ENCODE measurements around the gene APOH.
A peak's percentile ranks its signal among the peaks of the same experiment; 100 is the strongest.

Gene APOH

DNA sequence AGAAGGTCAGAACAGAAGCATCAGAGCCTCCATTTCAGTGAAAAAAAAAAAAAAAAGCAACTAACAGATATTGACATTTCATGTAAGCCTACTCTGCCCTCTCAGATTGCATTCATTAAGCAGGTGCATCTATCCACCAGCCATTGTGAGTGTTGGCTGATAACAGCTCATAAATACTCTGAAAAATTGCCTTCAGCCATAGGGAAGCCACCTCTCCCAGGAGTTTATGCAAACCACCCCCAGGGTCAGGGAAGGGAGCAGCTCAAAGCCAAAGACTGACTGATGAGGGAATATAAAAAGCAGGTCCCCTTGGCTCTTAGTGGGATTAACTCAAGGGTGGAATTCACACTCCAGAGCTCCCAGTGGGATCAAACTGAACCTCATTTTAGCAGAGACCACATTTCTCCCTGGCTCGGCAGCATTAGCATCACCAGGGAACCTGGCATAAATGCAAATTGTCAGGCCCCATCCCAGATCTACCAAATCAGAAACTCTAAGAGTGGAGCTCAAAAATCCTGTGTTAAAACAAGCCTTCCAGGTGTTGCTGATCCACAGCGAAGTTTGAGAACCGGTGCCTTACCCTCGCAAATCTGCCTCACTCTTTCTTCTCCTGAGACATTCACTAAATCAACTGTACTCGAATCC, 14.2 kb downstream of the APOH start:
- H2AK5ac ChIP-seq (ENCODE audit: low read length), result no peak overlapping the region
- no peak for DNase-seq

DNA sequence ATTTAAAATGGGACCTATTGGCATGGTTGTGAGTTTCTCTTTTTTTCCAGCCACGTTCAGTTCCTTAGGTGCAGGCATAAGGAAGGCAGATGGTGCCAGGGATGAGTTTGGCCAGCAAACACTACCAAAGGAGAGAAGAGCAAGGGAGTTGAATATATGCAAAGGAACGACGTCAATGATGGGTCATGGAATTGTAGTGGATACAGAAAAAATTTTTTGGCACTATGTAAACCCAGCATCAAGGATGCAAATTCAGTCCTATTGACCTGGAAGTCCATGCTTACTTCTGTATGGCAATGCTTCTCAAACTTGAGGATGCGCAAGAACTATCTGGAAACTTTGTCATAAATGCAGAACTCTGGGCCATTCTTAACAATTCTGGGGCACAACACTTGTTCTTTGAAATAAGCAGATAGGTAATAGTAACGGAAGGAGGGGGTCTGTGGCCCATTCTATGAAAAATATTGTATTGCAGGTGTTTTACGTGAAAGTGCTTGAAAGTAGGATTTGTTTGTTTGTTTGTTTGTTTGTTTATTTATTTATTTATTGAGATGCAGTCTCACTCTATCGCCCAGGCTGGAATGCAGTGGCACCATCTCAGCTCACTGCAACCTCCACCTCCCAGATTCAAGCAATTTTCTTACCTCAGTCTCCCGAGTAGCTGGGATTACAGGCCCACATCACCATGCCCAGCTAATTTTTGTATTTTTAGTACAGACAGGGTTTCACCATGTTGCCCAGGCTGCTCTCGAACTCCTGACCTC, 18.0 kb downstream of the APOH start:
- Histone ChIP-seq H3K4me3 (ENCODE audit: low read length) (no peak overlapping the region), H3K79me2 (ENCODE audit: control insufficient read depth, insufficient read depth, low read length) (no peaks in the 10 kb centered on the region), H3K27ac (ENCODE audit: low read depth, low read length) (no peak overlapping the region), H3K9ac (ENCODE audit: low read length) (no peak overlapping the region), H2BK5ac (ENCODE audit: low read length) (no peak overlapping the region), H3K18ac (ENCODE audit: low read length) (no peak overlapping the region), H3K27me3 (ENCODE audit: insufficient read depth, low read length, poor library complexity) (no peaks in the 10 kb centered on the region), H3K36me3 (ENCODE audit: control insufficient read depth, insufficient read depth, low read length) (no peaks in the 10 kb centered on the region), H3K56ac (ENCODE audit: low read length) (no peak overlapping the region), H4K5ac (ENCODE audit: low read length) (no peak overlapping the region), H2AK5ac (ENCODE audit: low read length) (no peak overlapping the region), H3K4me2 (ENCODE audit: low read length) (no peak overlapping the region), H2BK120ac (ENCODE audit: low read depth, low read length) (no peak overlapping the region), H3K4ac (ENCODE audit: low read depth, low read length) (no peak overlapping the region), H2BK15ac (replicated peaks; ENCODE audit: low read depth) (no peak overlapping the region), H4K8ac (ENCODE audit: low read depth, low read length) (no peak overlapping the region), H3K4me1 (ENCODE audit: control insufficient read depth, low read depth, low read length) (no peaks in the 10 kb centered on the region), H3K79me1 (ENCODE audit: low read length) (no peaks in the 10 kb centered on the region), H3K23ac (ENCODE audit: low read length) (no peak overlapping the region)
- WGBS (ENCODE audit: extremely low coverage, insufficient coverage, low lambda C conversion rate), result 100% methylated on average over 1 of the region's 9 CpGs
- DNase-seq, result no peak

More for the DNA sequence above, 14.2 kb downstream of the APOH start:
- H3K79me1 ChIP-seq (ENCODE audit: low read length), result no peaks in the 10 kb centered on the region
- no peak overlapping the region for H3K4me3 ChIP-seq (ENCODE audit: low read length)
- no peak overlapping the region for H2BK15ac ChIP-seq (replicated peaks; ENCODE audit: low read depth)
- H4K8ac ChIP-seq (ENCODE audit: low read depth, low read length), result no peak overlapping the region
- no peak overlapping the region for H3K9ac ChIP-seq (ENCODE audit: low read length)
- no peak overlapping the region for H2BK5ac ChIP-seq (ENCODE audit: low read length)
- H3K4me1 ChIP-seq (ENCODE audit: control insufficient read depth, low read depth, low read length), result no peaks in the 10 kb centered on the region
- no peak overlapping the region for H3K18ac ChIP-seq (ENCODE audit: low read length)
- WGBS (ENCODE audit: extremely low coverage, insufficient coverage, low lambda C conversion rate), result no CpG with 5 or more reads among the region's 5 CpGs
- H2BK120ac ChIP-seq (ENCODE audit: low read depth, low read length), result no peak overlapping the region
- no peak overlapping the region for H3K56ac ChIP-seq (ENCODE audit: low read length)
- no peaks in the 10 kb centered on the region for H3K27me3 ChIP-seq (ENCODE audit: insufficient read depth, low read length, poor library complexity)
- H3K79me2 ChIP-seq (ENCODE audit: control insufficient read depth, insufficient read depth, low read length), result no peaks in the 10 kb centered on the region
- H3K4ac ChIP-seq (ENCODE audit: low read depth, low read length), result no peak overlapping the region
- no peak overlapping the region for H4K5ac ChIP-seq (ENCODE audit: low read length)
- no peak overlapping the region for H3K27ac ChIP-seq (ENCODE audit: low read depth, low read length)
- no peak overlapping the region for H3K23ac ChIP-seq (ENCODE audit: low read length)
- H3K4me2 ChIP-seq (ENCODE audit: low read length), result no peak overlapping the region
- no peaks in the 10 kb centered on the region for H3K36me3 ChIP-seq (ENCODE audit: control insufficient read depth, insufficient read depth, low read length)

DNA sequence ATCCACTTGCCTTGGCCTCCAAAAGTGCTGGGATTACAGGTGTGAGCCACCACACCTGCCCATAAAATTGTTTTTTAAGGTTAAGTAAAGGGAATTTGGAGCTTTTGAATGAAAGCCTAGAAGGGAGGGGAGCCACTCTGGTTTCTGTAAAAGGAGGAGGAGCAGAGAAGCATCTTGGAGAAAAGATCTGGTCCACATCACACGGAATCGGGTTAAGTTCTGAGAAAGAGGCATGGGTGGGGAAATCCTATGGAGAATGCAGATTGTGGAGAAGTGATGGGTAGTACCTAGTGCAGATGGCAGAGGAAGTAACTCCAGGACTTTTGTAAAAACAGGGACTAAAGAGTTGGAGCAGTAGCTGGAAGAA, 19.0 kb downstream of the APOH start:
- no peak overlapping the region for H3K9ac ChIP-seq (ENCODE audit: low read length)
- H3K79me1 ChIP-seq (ENCODE audit: low read length), result no peaks in the 10 kb centered on the region
- WGBS (ENCODE audit: extremely low coverage, insufficient coverage, low lambda C conversion rate), result no CpG with 5 or more reads among the region's 2 CpGs
- no peak overlapping the region for H4K5ac ChIP-seq (ENCODE audit: low read length)
- H3K4me3 ChIP-seq (ENCODE audit: low read length), result no peak overlapping the region
- no peak overlapping the region for H3K18ac ChIP-seq (ENCODE audit: low read length)
- H2BK5ac ChIP-seq (ENCODE audit: low read length), result no peak overlapping the region
- no peaks in the 10 kb centered on the region for H3K79me2 ChIP-seq (ENCODE audit: control insufficient read depth, insufficient read depth, low read length)
- H2AK5ac ChIP-seq (ENCODE audit: low read length), result no peak overlapping the region
- no peak overlapping the region for H4K8ac ChIP-seq (ENCODE audit: low read depth, low read length)
- DNase-seq, result no peak
- H3K23ac ChIP-seq (ENCODE audit: low read length), result no peak overlapping the region
- no peak overlapping the region for H2BK15ac ChIP-seq (replicated peaks; ENCODE audit: low read depth)
- H3K4me1 ChIP-seq (ENCODE audit: control insufficient read depth, low read depth, low read length), result no peaks in the 10 kb centered on the region
- H3K27ac ChIP-seq (ENCODE audit: low read depth, low read length), result no peak overlapping the region
- no peak overlapping the region for H3K4me2 ChIP-seq (ENCODE audit: low read length)
- H3K36me3 ChIP-seq (ENCODE audit: control insufficient read depth, insufficient read depth, low read length), result no peaks in the 10 kb centered on the region
- H2BK120ac ChIP-seq (ENCODE audit: low read depth, low read length), result no peak overlapping the region
- no peaks in the 10 kb centered on the region for H3K27me3 ChIP-seq (ENCODE audit: insufficient read depth, low read length, poor library complexity)
- H3K56ac ChIP-seq (ENCODE audit: low read length), result no peak overlapping the region
- no peak overlapping the region for H3K4ac ChIP-seq (ENCODE audit: low read depth, low read length)

DNA sequence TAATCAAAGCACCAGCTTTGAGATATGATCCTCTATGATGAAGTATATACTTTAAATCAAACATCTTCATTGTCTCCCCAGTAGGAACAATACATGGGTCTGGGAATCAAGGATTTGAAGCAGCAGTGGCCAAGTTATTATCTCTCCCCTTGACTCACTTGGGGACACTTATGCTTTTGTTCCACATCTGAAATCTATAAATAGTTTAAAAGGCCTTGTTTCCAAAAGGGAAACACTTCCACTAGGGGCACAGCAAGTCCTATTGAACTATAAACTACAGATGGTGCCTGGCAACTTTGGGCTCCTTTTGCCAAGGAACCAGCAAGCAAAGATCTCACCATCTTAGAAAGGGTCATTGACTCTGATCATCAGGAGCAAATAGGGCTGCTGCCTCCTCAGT, 21.3 kb downstream of the APOH start:
- Histone ChIP-seq H3K23ac (ENCODE audit: low read length) (no peak overlapping the region), H2AK5ac (ENCODE audit: low read length) (no peak overlapping the region), H4K8ac (ENCODE audit: low read depth, low read length) (no peak overlapping the region), H2BK15ac (replicated peaks; ENCODE audit: low read depth) (no peak overlapping the region), H3K79me2 (ENCODE audit: control insufficient read depth, insufficient read depth, low read length) (no peaks in the 10 kb centered on the region), H3K4me3 (ENCODE audit: low read length) (no peak overlapping the region), H3K9ac (ENCODE audit: low read length) (no peak overlapping the region), H3K56ac (ENCODE audit: low read length) (no peak overlapping the region), H3K36me3 (ENCODE audit: control insufficient read depth, insufficient read depth, low read length) (no peaks in the 10 kb centered on the region), H3K27ac (ENCODE audit: low read depth, low read length) (no peak overlapping the region), H3K18ac (ENCODE audit: low read length) (no peak overlapping the region), H2BK120ac (ENCODE audit: low read depth, low read length) (no peak overlapping the region), H4K5ac (ENCODE audit: low read length) (no peak overlapping the region), H3K27me3 (ENCODE audit: insufficient read depth, low read length, poor library complexity) (no peaks in the 10 kb centered on the region), H2BK5ac (ENCODE audit: low read length) (no peak overlapping the region), H3K79me1 (ENCODE audit: low read length) (no peaks in the 10 kb centered on the region), H3K4me1 (ENCODE audit: control insufficient read depth, low read depth, low read length) (no peaks in the 10 kb centered on the region), H3K4ac (ENCODE audit: low read depth, low read length) (no peak overlapping the region), H3K4me2 (ENCODE audit: low read length) (no peak overlapping the region)
- DNase-seq, result no peak

DNA sequence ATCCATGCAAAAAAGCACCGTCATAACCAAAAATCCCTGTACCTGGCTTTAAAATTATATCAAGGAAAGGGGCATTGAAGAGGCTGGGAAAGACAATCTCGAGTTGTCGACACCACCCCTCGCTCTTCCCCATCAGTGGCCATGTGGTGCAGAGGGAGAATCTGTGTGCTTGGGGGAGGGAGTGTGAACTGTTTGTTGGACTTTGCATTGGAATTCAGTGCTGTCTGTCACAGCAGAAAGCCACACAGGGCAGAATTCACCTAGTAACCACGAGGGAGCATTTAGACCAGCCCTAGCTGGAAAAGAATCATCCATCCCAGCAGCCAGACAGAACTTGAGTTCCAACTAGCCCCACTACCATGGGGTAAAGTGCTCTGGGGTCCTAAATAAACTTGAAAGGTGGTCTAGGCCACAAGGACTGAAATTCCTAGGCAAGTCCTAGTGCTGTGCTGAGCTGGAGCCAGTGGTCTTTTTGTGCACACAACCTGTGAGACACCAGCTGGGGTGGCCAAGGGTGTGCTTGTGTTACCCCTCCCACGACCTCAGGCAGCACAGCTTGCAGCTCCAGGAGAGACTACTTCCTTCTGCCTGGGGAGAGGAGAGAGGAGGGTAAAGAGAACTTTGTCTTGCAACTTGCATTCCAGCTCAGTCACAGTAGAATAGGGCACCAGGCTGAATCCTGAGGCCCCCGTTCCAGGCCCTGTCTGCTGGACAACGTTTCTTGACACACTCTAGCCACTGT, 25.8 kb downstream of the APOH start:
- no peaks in the 10 kb centered on the region for H3K79me2 ChIP-seq (ENCODE audit: control insufficient read depth, insufficient read depth, low read length)
- H3K36me3 ChIP-seq (ENCODE audit: control insufficient read depth, insufficient read depth, low read length), result no peaks in the 10 kb centered on the region
- no peaks in the 10 kb centered on the region for H3K27me3 ChIP-seq (ENCODE audit: insufficient read depth, low read length, poor library complexity)
- H3K9ac ChIP-seq (ENCODE audit: low read length), result no peak overlapping the region
- H3K4me1 ChIP-seq (ENCODE audit: control insufficient read depth, low read depth, low read length), result no peaks in the 10 kb centered on the region
- H2BK15ac ChIP-seq (replicated peaks; ENCODE audit: low read depth), result no peak overlapping the region
- no peak overlapping the region for H2BK120ac ChIP-seq (ENCODE audit: low read depth, low read length)
- no peak overlapping the region for H3K18ac ChIP-seq (ENCODE audit: low read length)
- WGBS (ENCODE audit: extremely low coverage, insufficient coverage, low lambda C conversion rate), result no CpG with 5 or more reads among the region's 8 CpGs
- no peak overlapping the region for H4K5ac ChIP-seq (ENCODE audit: low read length)
- no peaks in the 10 kb centered on the region for H3K79me1 ChIP-seq (ENCODE audit: low read length)
- H3K4ac ChIP-seq (ENCODE audit: low read depth, low read length), result no peak overlapping the region
- no peak overlapping the region for H3K4me2 ChIP-seq (ENCODE audit: low read length)
- H3K56ac ChIP-seq (ENCODE audit: low read length), result no peak overlapping the region
- H3K4me3 ChIP-seq (ENCODE audit: low read length), result no peak overlapping the region
- H3K27ac ChIP-seq (ENCODE audit: low read depth, low read length), result no peak overlapping the region
- DNase-seq, result peak; percentile 18
- H4K8ac ChIP-seq (ENCODE audit: low read depth, low read length), result no peak overlapping the region
- no peak overlapping the region for H2BK5ac ChIP-seq (ENCODE audit: low read length)
- H3K23ac ChIP-seq (ENCODE audit: low read length), result no peak overlapping the region
- no peak overlapping the region for H2AK5ac ChIP-seq (ENCODE audit: low read length)
